ENCODE measurements around the gene IGFN1.
A peak's percentile ranks its signal among the peaks of the same experiment; 100 is the strongest.

Gene IGFN1

GRCh38 chr1:201171063-201172036, 19.3 kb upstream of the IGFN1 start:
- in situ Hi-C loops (cut with MboI; ENCODE audit: low sequenced_read_pairs, unreplicated experiment), result no loop called here
- peak; percentile 81 for DNase-seq (ENCODE audit: low spot score)
- TF ChIP-seq CTCF (IDR thresholded peaks at IDR 0.05; ENCODE audit: borderline replicate concordance, control extremely low read depth, extremely low read depth, insufficient read depth, missing control alignments), result no peak

- no peak for DNase-seq (ENCODE audit: low spot score)
- TF ChIP-seq CTCF (IDR thresholded peaks at IDR 0.05; ENCODE audit: borderline replicate concordance, control extremely low read depth, extremely low read depth, insufficient read depth, missing control alignments), result no peak
- in situ Hi-C loops (cut with MboI; ENCODE audit: low sequenced_read_pairs, unreplicated experiment), result no loop called here
Measured at GRCh38 chr1:201172326-201172725, 18.3 kb upstream of the IGFN1 start.

GRCh38 chr1:201172999-201173610, 17.5 kb upstream of the IGFN1 start:
- no peak for TF ChIP-seq CTCF (IDR thresholded peaks at IDR 0.05; ENCODE audit: borderline replicate concordance, control extremely low read depth, extremely low read depth, insufficient read depth, missing control alignments)
- in situ Hi-C loops (cut with MboI; ENCODE audit: low sequenced_read_pairs, unreplicated experiment), result no loop called here
- no peak for DNase-seq (ENCODE audit: low spot score)

- no peak for TF ChIP-seq CTCF (IDR thresholded peaks at IDR 0.05; ENCODE audit: borderline replicate concordance, control extremely low read depth, extremely low read depth, insufficient read depth, missing control alignments)
- in situ Hi-C loops (cut with MboI; ENCODE audit: low sequenced_read_pairs, unreplicated experiment), result no loop called here
- no peak for DNase-seq (ENCODE audit: low spot score)
Measured at GRCh38 chr1:201173736-201174135, 16.9 kb upstream of the IGFN1 start.

- in situ Hi-C loops (cut with MboI; ENCODE audit: low sequenced_read_pairs, unreplicated experiment), result no loop called here
- DNase-seq (ENCODE audit: low spot score), result no peak
- no peak for TF ChIP-seq CTCF (IDR thresholded peaks at IDR 0.05; ENCODE audit: borderline replicate concordance, control extremely low read depth, extremely low read depth, insufficient read depth, missing control alignments)
Measured at GRCh38 chr1:201175820-201176500, 14.7 kb upstream of the IGFN1 start.

GRCh38 chr1:201176940-201177339, 13.7 kb upstream of the IGFN1 start:
- in situ Hi-C loops (cut with MboI; ENCODE audit: low sequenced_read_pairs, unreplicated experiment), result no loop called here
- no peak for TF ChIP-seq CTCF (IDR thresholded peaks at IDR 0.05; ENCODE audit: borderline replicate concordance, control extremely low read depth, extremely low read depth, insufficient read depth, missing control alignments)
- DNase-seq (ENCODE audit: low spot score), result no peak
